LNCaP clone FGC (cell line): ENCODE measurements around the gene PLIN3.
"Not testable (repeated sequence)": the region's sequence is repeated elsewhere in the genome, so short reads cannot be mapped to it uniquely, and the experiment has no call there.

Source experiments
- DNase-seq: peaks from one replicate; pipeline ENCODE4 v3.0.0-alpha.2; 2011; ENCODE audit warnings: low read depth
- H3K4me3 ChIP-seq: 2 replicates; pipeline ENCODE4 v1.5.1; 2011; ENCODE audit warnings: mild to moderate bottlenecking, low read depth, low read length, control low read depth
- TF ChIP-seq, protein P1 (sequence below): IDR thresholded peaks from 2 replicates; pipeline ENCODE4 v1.5.1; 2012; ENCODE audit warnings: mild to moderate bottlenecking; ENCODE audit not compliant: control insufficient read depth, insufficient read depth; ENCODE audit errors: extremely low read depth

Gene PLIN3

DNA sequence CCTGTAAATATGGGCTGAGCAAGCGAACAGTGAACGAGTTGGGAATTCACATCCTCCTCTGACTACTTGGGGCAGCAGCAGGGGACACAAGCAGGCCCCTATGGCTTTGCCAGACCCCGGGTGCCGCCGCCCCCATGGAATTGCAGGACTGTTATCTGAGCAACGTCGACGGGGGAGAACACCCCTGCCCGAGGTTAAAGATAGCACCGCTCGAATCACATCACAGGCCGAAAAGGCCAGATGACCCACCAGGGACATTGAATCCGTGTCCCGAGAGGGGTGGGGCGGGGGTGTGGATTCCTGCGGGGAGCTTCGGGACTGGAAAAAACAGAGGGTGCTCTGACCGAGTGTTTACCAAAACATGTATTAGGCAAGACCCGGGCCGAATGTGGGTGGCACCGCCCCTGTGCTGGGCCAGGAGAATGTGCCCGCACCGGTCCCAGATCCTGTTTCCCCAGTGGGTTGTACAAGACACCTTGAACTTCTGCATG, 66.8 kb downstream of the PLIN3 start:
- peak; percentile 39 for DNase-seq
- no peak overlapping the region for H3K4me3 ChIP-seq
- TF ChIP-seq, protein P1, sequence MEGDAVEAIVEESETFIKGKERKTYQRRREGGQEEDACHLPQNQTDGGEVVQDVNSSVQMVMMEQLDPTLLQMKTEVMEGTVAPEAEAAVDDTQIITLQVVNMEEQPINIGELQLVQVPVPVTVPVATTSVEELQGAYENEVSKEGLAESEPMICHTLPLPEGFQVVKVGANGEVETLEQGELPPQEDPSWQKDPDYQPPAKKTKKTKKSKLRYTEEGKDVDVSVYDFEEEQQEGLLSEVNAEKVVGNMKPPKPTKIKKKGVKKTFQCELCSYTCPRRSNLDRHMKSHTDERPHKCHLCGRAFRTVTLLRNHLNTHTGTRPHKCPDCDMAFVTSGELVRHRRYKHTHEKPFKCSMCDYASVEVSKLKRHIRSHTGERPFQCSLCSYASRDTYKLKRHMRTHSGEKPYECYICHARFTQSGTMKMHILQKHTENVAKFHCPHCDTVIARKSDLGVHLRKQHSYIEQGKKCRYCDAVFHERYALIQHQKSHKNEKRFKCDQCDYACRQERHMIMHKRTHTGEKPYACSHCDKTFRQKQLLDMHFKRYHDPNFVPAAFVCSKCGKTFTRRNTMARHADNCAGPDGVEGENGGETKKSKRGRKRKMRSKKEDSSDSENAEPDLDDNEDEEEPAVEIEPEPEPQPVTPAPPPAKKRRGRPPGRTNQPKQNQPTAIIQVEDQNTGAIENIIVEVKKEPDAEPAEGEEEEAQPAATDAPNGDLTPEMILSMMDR, result no peak

DNA sequence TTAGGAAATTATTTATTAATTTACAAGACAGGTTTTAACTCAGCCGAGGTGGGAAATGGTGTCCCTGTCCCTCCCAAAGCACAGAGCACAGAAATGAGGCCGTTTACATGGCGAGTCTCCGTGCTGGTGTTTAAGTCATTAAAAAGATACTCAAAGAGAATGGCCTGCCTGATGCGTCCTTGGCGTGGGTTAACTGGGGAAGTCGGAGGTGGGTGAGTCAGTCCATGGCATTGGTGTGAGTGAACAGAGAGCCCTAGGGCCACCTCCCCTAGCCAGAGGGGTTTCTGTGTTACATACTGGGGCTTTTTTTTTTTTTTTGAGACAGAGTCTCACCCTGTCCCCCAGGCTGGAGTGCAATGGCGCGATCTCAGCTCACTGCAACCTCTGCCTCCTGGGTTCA, 72.1 kb downstream of the PLIN3 start:
- TF ChIP-seq, protein P1, result no peak
- no peak for DNase-seq
- H3K4me3 ChIP-seq, result no peak overlapping the region

DNA sequence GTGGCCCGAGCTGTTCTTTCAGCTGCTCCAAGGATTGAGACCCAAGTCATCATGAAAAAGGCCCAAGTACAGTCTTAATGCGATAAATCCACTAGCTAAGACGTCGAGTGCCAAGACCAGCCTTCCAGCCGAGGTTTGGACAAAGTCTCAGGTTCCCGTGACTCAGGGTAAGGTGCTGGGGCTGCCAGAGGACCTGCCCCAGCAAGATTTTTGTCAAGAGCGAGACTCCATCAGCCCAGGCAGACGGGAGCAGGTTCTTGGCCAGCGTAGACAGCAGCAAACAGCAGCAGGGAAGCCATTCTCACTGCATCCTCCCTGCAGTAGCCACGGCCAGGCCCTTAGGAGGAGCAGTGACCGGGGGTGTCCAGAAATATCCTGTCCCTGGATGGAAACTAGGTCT, 72.5 kb downstream of the PLIN3 start:
- H3K4me3 ChIP-seq, result no peak overlapping the region
- no peak for DNase-seq

DNA sequence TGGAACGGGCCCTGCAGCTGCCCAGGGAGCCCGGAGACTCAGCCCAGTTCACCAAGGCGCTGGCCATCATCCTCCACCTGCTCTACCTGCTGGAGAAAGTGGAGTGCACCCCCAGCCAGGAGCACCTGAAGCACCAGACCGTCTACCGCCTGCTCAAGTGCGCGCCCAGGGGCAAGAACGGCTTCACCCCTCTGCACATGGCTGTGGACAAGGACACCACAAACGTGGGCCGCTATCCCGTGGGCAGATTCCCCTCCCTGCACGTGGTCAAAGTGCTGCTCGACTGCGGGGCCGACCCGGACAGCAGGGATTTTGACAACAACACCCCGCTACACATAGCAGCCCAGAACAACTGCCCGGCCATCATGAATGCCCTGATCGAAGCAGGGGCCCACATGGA, 74.2 kb downstream of the PLIN3 start:
- not testable (repeated sequence) for DNase-seq
- peak overlapping the region; percentile 63 for H3K4me3 ChIP-seq

More for the DNA sequence above, 72.5 kb downstream of the PLIN3 start:
- TF ChIP-seq, protein P1, result no peak

DNA sequence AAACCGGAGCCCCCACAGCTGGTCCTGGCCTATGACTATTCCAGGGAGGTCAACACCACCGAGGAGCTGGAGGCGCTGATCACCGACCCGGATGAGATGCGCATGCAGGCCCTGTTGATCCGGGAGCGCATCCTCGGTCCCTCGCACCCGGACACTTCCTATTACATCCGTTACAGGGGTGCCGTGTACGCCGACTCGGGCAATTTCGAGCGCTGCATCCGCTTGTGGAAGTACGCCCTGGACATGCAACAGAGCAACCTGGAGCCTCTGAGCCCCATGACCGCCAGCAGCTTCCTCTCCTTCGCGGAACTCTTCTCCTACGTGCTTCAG, 74.6 kb downstream of the PLIN3 start:
- not testable (repeated sequence) for DNase-seq
- H3K4me3 ChIP-seq, result peak overlapping the region; percentile 63

DNA sequence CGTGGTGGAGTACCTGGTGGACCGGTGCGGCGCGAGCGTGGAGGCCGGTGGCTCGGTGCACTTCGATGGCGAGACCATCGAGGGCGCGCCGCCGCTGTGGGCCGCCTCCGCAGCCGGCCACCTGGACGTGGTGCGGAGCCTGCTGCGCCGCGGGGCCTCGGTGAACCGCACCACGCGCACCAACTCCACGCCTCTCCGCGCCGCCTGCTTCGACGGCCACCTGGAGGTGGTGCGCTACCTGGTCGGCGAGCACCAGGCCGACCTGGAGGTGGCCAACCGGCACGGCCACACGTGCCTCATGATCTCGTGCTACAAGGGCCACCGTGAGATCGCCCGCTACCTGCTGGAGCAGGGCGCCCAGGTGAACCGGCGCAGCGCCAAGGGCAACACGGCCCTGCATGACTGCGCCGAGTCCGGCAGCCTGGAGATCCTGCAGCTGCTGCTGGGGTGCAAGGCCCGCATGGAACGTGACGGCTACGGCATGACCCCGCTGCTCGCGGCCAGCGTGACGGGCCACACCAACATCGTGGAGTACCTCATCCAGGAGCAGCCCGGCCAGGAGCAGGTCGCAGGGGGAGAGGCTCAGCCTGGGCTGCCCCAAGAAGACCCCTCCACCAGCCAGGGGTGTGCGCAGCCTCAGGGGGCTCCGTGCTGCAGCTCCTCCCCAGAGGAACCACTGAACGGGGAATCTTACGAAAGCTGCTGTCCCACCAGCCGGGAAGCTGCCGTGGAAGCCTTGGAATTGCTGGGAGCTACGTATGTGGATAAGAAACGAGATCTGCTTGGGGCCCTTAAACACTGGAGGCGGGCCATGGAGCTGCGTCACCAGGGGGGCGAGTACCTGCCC, 75.2 kb downstream of the PLIN3 start:
- H3K4me3 ChIP-seq, result peak overlapping the region; percentile 63
- DNase-seq, result not testable (repeated sequence)

DNA sequence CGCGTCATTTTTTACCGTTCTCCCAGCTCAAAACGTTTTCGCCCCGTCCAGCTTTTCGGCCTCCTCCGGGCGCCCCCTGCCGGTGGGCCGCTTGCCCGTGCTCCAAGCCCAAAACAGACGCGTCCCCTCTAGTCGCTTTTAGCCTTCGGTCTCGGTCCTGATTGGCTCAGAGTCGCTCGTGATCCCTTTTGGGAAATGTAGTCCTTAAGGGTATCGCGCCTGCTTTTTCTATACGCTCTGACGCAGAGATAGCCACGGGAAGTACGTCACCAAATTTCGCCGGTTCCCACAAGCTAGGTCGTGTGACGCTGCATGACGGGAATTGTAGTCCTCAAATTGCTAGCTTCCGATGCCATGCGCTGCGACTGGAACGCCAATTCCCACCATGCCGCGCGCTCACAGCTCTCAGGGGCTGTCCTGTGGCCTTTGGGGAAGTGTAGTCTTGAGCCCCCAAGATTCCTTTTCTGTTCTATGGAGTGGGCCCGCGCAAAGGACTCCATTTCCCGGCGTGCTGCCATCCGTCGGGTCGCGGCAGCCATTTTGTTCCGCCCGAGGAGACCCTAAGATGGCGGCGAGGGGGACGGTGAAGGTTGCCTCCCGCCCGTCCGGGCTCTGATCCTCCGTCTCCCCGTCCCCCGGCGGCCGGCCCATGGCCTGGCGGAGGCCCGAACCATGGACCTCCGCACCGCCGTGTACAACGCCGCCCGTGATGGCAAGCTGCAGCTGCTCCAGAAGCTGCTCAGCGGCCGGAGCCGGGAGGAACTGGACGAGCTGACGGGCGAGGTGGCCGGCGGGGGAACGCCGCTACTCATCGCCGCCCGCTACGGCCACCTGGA, 76.1 kb downstream of the PLIN3 start, which contains the start of gene FEM1A:
Gene FEM1A (plus strand): TSS at position 552 of the 836 bp plus-strand sequence. CDS start 121 bp downstream, at position 673.
- peak within 1 kb of the TSS; percentile 63 for H3K4me3 ChIP-seq
- peak; percentile 100 for DNase-seq
- TF ChIP-seq, protein P1, result peak; percentile 92
